Mesenteric fat pad (tissue), 1 donor: ENCODE results near the gene CFAP52. TPM values are rescaled to one million over a fixed set of nuclear protein-coding genes. Genes with fewer than 3 reads are reported as not detected.
"Not testable (repeated sequence)": the region's sequence is repeated elsewhere in the genome, so short reads cannot be mapped to it uniquely, and the experiment has no call there.

Experiments used
- DNase-seq: peaks from one replicate; pipeline ENCODE4 v3.0.0-alpha.2; 2020; ENCODE audit warnings: low spot score
- total RNA-seq: library from RNA; stranded (reverse); fragmentation: NEBNext Ultra II Directional; extraction: Animal tissue kit (Norgen Biotek cat#: 25700); gene quantifications from one replicate; pipeline ENCODE4 v1.2.1, GENCODE V29; 2021
- donor health status: DM: yes; HTN: yes; CAD: no.

CFAP52 gene
- total RNA-seq, 1 donor from 2014 or later = not detected

DNA sequence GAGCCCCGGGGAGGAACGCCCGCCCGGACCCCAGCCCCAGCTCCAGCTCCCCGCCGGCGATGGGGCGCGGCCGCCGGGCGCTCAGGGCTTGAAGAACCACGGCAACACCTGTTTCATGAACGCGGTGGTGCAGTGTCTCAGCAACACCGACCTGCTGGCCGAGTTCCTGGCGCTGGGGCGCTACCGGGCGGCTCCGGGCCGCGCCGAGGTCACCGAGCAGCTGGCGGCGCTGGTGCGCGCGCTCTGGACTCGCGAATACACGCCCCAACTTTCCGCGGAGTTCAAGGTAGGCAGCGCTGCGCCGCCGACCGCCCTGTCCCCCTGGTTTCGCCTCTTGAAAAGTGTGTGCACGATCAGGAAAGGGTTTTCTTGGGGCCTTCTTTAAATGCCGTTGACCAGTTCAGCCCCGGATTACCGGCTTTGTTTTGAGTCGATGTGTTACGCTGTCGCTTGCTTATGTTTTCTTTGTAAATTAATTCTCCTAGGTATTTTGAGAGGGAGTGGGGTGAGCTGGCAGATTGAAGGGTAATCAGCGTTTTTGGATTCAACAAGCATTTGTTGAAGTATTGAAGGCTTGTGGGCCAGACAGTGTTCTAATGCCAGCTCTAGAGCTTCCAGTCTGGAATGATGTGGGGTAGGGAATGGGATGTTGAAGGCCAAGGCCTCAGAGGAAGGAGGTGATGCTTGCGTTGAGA lies 69.6 kb downstream of the CFAP52 start:
- DNase-seq = no peak

GRCh38 chr17:9646546-9646885 lies 70.1 kb downstream of the CFAP52 start:
- DNase-seq = no peak

DNA sequence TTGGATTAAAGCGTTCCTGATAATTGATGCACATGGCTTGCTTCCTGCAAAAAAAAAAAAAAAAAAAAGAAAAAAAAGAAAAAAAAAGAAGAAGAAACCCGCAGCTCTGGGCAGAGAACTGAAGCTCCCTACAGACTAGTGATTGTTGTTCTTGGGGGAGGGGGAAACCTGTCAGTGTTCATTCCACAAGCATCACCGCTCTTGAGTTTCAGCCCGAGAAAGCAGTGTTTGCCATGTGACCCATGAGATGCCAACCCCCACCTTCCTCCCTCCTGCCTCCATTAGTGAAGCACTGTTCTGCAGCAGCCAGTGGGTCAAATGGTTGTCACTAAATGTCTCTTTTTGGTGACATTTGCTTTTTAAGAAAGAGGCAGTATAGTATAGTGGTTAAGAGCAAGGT lies 70.6 kb downstream of the CFAP52 start:
- no peak for DNase-seq

DNA sequence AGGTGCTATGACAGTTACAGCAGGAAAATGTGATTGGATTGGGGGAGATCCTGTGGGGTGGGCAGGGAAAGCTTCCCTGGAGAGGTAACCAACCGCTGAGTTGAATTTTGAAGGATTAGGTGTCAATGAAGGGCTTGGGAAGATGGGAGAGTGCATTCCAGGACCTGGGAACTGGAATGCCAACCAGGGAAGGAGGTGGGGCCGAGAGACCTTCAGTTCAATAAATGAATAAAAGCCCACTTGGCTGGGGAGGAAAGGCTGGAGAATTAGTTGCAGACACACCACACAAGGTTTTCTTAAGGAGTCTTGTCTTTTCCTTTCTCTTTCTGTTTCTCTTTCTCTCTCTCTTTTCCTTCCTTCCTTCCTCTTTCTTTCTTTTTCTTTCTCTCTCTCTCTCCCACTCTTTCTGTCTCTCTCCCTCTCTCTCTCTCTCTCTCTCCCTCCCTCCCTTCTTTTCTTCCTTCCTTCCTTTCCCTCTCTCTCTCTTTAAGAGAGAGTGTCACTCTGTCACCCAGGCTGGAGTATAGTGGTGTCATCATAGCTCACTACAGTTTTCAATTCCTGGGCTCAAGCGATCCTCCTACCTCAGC lies 72.2 kb downstream of the CFAP52 start:
- no peak for DNase-seq

DNA sequence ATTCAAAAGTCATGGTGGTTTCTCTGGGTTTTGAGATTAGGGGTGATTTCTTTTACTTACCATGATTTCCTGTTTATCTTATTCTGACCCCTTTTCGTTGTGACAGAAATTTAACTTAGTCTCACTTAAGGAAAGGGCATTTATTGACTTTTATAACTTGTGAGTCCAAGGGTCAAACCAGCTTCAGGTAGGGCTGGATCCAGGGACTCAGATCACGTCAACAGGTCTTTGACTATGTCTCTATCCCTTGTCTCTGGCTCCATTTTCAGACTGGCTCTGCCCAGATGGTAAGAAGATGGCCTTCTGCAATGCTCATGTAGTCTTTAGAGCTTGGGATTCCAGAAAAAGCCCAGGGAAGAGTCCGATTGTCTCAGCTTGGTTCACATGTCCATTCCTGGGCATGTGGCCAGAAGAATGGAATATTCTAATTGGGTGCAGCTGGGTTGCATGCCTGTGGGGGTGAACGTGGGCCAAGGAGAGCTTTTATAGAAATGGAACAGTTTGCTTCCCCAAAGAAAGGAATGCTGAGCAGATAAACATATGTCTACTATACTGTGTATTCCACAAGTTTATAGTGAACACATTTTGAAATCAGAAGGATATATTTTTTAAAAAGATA lies 82.3 kb downstream of the CFAP52 start:
- DNase-seq = no peak

DNA sequence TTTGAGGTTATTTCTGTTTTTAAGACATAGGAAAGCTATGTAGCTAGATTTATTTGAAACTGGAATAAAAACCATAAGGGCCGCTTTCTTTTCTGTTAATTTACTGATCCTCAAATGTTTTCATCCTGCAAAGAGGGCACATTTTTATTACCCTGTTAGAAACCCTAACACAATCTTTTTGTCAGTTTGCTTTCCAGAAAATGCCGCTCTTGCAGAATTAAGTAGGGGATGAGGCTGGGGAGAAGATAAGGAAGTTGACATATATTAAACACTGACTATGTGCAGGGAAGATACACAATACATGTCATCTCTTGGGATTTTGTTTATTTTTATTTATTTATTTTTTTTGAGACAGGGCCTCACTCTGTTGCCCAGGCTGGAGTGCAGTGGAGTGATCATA lies 84.6 kb downstream of the CFAP52 start:
- DNase-seq = no peak

- DNase-seq = not testable (repeated sequence)
Measured at GRCh38 chr17:9663511-9663910, 87.1 kb downstream of the CFAP52 start.

DNA sequence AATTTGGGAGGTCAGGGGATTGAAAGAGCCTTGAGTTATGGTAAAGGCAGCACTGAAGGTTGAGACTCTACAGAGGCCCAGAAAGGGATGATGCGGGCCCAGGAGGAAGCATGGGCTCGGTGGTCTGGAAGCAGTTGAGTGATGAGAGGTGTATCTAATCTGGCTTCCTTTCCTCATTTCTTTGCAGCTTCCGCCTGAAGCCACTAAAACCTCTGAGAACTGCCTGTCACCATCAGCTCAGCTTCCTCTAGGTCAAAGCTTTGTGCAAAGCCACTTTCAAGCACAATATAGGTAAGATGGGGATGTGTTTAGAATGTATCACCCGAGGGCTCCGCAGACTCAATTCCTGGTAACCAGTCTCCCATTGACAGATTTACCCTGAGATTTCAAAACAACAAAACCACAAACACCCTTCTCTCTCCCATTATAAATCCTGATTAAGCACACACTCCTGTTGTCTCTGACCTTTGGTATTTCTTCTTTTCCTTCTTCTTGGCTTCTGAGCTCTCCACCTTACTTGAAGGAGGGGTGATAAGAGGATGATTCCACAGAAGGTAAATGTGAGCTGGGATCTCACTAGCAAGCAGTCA lies 90.1 kb downstream of the CFAP52 start:
- DNase-seq = no peak

DNA sequence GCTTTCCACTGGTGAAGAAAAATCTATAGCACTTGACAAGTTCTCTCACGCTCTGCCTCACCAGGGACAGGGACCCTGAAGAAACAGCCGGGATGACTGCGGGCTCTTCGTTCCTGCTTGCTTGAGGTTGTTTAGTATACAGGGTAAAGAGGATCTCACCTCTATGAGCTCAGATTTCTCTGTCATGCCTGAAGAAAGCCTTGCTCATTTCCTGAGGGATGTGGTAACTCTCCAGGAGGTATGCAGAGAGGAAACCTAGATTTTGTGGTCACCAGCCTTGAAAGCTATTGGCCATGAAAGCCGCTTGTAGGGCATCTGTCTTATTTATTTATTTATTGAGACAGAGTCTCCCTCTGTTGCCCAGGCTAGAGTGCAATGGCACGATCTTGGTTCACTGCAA lies 92.1 kb downstream of the CFAP52 start:
- DNase-seq = no peak

DNA sequence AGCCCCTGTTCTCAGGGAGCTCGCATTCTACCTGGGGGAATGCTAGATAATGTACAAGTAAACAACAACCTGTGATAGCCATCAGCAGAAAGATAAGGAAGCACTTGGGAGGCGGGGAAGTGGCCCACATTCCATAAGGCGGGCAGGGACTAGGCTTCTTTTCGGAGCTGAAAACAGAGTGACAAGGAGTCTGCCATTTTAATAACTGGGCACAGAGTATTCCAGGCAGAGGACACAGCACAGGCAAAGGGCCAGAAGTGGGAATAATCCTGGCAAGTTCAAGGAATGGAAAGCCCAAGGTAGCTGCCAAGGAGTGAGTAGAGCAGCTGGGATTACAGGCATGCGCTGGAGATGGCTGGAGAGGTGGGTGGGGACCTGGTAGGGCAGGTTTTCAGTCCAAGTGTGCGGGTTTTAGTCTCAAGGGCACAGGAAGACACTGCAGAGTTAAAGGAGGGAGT lies 93.1 kb downstream of the CFAP52 start:
- DNase-seq = no peak

DNA sequence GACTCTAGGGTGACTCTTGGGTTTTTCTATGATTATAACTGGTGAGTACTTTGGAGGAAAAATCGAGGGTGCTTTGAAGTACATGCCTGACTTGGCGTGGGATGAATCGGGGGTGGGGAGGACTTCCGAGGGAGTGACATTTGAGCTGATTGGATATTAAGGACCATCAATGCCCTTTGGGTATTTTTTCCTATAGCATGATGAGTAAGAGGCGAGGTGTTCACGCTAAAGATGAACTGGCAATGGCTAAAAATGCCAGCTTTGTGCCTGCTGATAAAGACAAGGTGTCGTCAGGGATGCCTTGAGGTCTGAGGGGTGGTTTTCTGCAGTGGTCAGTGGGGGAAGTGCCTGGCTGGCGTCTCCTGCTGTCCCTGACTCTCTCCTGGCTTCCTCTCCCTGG lies 94.2 kb downstream of the CFAP52 start:
- no peak for DNase-seq

DNA sequence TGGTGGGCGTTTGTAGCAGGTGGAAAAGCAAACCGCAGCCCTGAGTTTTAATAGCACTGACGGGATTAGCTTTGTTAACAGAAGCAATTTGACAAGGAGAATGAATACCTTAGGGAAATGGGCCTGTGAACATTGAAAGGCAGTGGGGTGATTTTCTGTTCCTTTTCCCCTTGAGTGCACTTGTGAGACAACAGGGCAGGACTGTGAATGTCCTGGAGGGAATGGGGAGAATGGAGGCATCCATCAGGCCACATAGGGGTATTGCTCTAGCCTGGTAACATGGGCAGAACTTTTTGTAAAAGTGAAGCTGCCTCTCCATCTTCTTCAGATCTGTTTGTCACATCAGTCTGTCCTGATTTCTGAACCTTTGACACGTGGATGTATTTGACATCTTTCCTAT lies 95.1 kb downstream of the CFAP52 start:
- no peak for DNase-seq

GRCh38 chr17:9672266-9672665 lies 95.8 kb downstream of the CFAP52 start:
- no peak for DNase-seq

DNA sequence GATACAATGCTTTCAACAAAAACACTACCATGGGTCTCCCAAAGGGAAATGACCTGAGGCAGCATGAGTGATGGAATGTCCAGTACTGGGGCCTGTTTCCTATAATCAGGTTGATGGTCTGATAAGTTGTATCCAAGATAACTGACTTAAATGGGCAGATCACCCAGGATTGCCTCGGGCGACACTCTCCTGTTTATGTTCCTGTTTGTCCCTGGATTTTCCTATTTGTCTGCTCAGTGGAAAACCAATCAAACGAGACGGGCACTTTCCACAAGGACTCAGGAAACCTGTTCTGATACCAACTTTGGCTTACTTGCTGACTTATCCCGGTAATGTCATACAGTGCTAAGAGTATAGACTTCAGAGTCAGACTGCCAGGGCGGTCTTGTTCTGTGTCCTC lies 96.2 kb downstream of the CFAP52 start:
- DNase-seq = no peak

DNA sequence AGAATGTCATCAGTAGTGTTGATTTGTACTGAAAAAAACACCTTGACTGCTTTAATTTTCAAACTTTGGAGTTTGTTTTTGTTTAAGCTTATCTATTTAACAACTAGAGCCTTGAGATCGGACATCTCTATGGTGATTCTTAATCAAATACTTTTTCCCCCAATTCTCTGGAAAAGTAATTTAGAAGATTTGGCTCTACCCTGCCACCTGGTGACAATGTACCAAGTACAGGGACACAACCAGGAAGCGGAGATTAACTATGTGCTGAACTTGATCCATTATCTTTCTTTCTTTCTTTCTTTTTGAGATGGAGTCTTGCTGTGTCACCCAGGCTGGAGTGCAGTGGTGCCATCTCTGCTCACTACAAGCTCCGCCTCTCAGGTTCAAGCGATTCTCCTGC lies 99.6 kb downstream of the CFAP52 start:
- DNase-seq = no peak

GRCh38 chr17:9676820-9677310 lies 100.4 kb downstream of the CFAP52 start:
- DNase-seq = no peak

DNA sequence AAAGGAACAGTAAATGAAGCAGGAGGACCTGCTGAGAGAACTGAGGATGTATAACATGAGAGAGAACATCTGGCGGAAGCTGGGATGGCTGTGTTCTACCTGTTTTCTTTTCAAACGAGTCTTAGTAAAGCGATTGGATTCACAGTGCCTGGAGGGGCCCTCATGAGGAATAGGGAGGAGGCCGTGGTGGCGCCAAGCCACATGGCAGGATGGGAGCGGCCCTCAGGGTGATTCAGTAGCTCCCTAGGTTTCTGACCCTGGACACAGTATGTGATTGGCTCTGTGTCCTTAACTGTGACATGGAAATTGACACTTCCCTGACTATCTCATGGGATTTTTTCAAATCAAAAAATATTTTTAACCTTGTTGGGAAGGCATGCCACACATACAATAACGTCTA lies 101.0 kb downstream of the CFAP52 start:
- DNase-seq = no peak

DNA sequence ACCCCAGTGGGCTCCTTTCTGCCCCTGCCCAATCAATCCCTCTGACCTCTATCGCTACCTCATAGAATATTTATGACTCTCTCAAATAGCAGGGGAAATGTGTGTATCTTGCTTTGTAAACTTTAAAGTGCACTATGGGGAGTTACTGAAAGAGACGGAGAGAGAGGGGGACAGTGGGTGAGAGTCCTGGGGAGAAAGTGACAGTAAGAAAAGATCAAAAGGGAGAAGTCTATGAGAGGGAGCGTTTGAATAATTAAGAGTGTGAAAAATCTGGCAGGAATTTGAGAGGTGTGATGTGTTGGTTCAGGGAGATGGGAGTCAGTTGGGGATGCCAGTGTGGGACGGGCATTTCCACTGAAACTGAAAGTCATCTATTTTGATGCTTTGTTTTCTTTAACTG lies 101.5 kb downstream of the CFAP52 start:
- DNase-seq = no peak

DNA sequence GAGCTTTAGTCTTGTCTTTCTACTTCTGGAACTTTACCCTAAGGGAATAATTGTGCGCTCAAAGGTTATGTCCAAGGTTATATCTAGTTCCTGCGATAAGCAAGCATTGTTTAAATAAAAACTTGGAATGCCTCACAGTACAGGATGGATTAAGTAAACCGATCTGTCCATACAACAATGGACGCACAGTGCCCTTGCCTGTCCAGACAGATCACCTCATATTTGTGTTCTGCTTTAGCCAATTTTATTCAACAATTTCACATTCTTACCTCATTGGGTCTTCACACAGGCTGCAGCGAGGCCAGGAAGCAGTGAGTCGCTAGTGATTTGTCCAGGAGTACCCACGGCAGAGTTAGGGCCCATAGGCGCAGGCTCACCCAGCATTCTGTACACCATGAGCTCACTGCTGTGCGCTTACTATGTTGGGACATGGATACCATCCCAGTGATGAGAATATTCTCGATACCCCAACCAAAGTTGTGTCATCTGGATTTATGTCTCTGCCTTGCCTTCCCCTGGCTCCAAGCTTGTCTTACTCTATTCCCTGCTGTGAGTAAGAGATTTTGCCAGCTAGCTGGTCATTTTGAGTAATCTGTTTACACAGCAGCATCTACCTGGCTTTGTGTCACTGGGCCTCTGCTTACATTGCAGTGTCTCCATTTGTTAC lies 108.6 kb downstream of the CFAP52 start:
- no peak for DNase-seq
